Erythroblast (primary cell): ENCODE data around the gene ZNF616.

Experiments used
- GATA1 ChIP-seq: IDR thresholded peaks from 2 replicates; pipeline ENCODE4 v1.6.1; 2011; ENCODE audit warnings: low read depth, mild to moderate bottlenecking, control low read depth, low read length, moderate library complexity
- POLR2A ChIP-seq: IDR thresholded peaks from 2 replicates; pipeline ENCODE4 v1.6.1; 2011; ENCODE audit warnings: mild to moderate bottlenecking, low read length

DNA sequence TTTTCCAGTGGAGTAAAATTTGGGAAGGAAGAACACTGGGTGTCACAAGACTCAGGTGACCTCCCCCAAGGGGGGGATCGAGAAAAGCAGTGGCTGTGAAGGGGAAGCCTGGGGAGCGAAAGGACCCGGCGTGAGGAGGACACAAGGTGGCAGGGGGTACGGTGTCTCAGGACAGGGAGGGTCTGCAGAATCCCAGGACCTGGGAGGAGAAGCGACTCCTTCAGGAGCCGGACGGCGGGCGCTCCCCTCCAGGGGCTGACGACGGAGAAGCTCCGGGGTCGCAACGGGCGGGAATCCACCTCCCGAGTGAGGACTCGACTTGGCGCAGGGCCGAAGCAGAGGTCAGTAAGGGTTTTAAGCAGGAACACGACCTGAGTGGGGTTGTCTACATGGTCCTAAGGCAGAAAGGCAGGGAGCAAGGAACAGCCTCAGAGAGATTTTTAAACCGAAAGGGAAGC is 31.2 kb upstream of the ZNF616 start:
- no peak for TF ChIP-seq POLR2A
- no peak for TF ChIP-seq GATA1
